Measurements from ENCODE around the gene HAO2. TPM values are rescaled to one million over a fixed set of nuclear protein-coding genes. Genes with fewer than 3 reads are reported as not detected.

Gene HAO2
- total and polyA plus RNA-seq, 2 experiments from 2014 or later, result not detected

DNA sequence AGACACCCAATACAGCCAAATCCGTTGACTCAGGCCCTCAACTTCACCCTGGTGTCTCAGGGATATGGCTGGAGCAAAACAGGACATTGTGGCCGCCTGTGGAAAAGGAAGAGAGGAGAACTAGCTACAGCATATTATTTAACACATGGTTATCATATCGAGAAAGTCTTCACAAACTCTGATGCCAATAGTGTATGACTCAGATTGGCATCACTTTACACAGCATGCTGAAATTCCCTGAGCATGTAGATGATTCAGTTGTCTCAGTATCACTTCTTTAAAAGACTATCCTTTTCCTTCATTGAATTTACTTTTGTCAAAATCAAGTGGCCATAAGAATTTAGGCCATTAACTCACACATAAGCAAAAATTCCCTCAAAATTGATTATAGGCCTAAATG is 66.5 kb downstream of the HAO2 start (continued):
- TF ChIP-seq, protein P1, sequence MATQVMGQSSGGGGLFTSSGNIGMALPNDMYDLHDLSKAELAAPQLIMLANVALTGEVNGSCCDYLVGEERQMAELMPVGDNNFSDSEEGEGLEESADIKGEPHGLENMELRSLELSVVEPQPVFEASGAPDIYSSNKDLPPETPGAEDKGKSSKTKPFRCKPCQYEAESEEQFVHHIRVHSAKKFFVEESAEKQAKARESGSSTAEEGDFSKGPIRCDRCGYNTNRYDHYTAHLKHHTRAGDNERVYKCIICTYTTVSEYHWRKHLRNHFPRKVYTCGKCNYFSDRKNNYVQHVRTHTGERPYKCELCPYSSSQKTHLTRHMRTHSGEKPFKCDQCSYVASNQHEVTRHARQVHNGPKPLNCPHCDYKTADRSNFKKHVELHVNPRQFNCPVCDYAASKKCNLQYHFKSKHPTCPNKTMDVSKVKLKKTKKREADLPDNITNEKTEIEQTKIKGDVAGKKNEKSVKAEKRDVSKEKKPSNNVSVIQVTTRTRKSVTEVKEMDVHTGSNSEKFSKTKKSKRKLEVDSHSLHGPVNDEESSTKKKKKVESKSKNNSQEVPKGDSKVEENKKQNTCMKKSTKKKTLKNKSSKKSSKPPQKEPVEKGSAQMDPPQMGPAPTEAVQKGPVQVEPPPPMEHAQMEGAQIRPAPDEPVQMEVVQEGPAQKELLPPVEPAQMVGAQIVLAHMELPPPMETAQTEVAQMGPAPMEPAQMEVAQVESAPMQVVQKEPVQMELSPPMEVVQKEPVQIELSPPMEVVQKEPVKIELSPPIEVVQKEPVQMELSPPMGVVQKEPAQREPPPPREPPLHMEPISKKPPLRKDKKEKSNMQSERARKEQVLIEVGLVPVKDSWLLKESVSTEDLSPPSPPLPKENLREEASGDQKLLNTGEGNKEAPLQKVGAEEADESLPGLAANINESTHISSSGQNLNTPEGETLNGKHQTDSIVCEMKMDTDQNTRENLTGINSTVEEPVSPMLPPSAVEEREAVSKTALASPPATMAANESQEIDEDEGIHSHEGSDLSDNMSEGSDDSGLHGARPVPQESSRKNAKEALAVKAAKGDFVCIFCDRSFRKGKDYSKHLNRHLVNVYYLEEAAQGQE (IDR thresholded peaks at IDR 0.05; ENCODE audit: unreplicated experiment), result no peak
- TF ChIP-seq ZNF114 (CRISPR knock-in tag; IDR thresholded peaks at IDR 0.05), result no peak
- TF ChIP-seq, protein P2, sequence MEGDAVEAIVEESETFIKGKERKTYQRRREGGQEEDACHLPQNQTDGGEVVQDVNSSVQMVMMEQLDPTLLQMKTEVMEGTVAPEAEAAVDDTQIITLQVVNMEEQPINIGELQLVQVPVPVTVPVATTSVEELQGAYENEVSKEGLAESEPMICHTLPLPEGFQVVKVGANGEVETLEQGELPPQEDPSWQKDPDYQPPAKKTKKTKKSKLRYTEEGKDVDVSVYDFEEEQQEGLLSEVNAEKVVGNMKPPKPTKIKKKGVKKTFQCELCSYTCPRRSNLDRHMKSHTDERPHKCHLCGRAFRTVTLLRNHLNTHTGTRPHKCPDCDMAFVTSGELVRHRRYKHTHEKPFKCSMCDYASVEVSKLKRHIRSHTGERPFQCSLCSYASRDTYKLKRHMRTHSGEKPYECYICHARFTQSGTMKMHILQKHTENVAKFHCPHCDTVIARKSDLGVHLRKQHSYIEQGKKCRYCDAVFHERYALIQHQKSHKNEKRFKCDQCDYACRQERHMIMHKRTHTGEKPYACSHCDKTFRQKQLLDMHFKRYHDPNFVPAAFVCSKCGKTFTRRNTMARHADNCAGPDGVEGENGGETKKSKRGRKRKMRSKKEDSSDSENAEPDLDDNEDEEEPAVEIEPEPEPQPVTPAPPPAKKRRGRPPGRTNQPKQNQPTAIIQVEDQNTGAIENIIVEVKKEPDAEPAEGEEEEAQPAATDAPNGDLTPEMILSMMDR (conservative IDR thresholded peaks at IDR 0.05; ENCODE audit: low read depth in 2 of 2), result no peak
- no peak for TF ChIP-seq STAT1 (IDR thresholded peaks at IDR 0.05; ENCODE audit: unreplicated experiment)
- no peak for TF ChIP-seq CREB1 (CRISPR knock-in tag; IDR thresholded peaks at IDR 0.05; ENCODE audit: low read depth)
- no peak for TF ChIP-seq EZH2 (IDR thresholded peaks at IDR 0.05; ENCODE audit: low read depth, unreplicated experiment)
- TF ChIP-seq JUNB (IDR thresholded peaks at IDR 0.05; ENCODE audit: unreplicated experiment), result no peak
- no peak for TF ChIP-seq NANOG (IDR thresholded peaks at IDR 0.05; ENCODE audit: borderline replicate concordance)
- no peak for TF ChIP-seq POLR2AphosphoS5 (IDR thresholded peaks at IDR 0.05; ENCODE audit: low read depth)
- no peak for TF ChIP-seq EZH2phosphoT487 (IDR thresholded peaks at IDR 0.05; ENCODE audit: unreplicated experiment)
- TF ChIP-seq ETS1 (IDR thresholded peaks at IDR 0.05), result no peak

DNA sequence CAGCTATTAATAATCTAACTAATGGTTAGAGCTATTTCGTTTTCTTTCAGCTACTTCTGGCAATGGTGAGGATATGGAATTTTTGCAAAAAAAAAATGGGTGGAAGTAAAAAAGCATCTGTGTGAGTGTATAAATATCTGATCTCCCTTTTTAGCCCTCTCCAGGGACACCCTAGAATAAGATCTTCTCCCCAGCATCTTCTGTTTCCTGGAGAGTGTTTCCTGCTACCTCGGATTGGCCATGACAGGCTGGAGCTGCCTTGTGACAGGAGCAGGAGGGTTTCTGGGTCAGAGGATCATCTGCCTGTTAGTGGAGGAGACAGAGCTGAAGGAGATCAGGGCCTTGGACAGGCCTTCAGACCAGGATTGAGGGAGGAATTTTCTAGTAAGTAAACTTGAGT is 70.2 kb downstream of the HAO2 start:
- Mint-ChIP-seq H3K4me3 (no peak overlapping the region), H3K27ac (no peak overlapping the region), H3K27me3 (ENCODE audit: insufficient read depth, low read depth, poor library complexity) (peaks cover 2% of the 10 kb centered on the region), H3K4me1 (no peaks in the 10 kb centered on the region), H3K36me3 (ENCODE audit: low read depth) (no peaks in the 10 kb centered on the region), H3K9me3 (no peaks in the 10 kb centered on the region; the same call in 2 of the 3 replicates)
- Histone ChIP-seq H3K79me2 (replicated peaks; ENCODE audit: insufficient read depth) (no peaks in the 10 kb centered on the region), H3K4me1 (ENCODE audit: insufficient read depth) (no peaks in the 10 kb centered on the region), H3K4me2 (no peak overlapping the region), H4K20me1 (replicated peaks; ENCODE audit: insufficient read depth) (no peaks in the 10 kb centered on the region), H3K9me2 (ENCODE audit: insufficient read depth) (peaks cover 6% of the 10 kb centered on the region; the same call in 1 of the 2 replicates), H3K27me3 (ENCODE audit: insufficient read depth) (no peaks in the 10 kb centered on the region), H3F3A (replicated peaks; ENCODE audit: low read depth) (no peaks in the 10 kb centered on the region), H3K36me3 (ENCODE audit: insufficient read depth) (no peaks in the 10 kb centered on the region), H2AFZ (no peak overlapping the region), H3K27ac (ENCODE audit: low read depth) (no peak overlapping the region), H3K4me3 (no peak overlapping the region)
- ATAC-seq (no peak), DNase-seq (ENCODE audit: low spot score) (no peak)
- TF ChIP-seq POLR2AphosphoS5 (IDR thresholded peaks at IDR 0.05; ENCODE audit: low read depth) (no peak), JUNB (IDR thresholded peaks at IDR 0.05; ENCODE audit: unreplicated experiment) (no peak), NANOG (IDR thresholded peaks at IDR 0.05; ENCODE audit: borderline replicate concordance) (no peak), EZH2 (IDR thresholded peaks at IDR 0.05; ENCODE audit: low read depth, unreplicated experiment) (no peak), STAT1 (IDR thresholded peaks at IDR 0.05; ENCODE audit: unreplicated experiment) (no peak), ETS1 (IDR thresholded peaks at IDR 0.05) (no peak)
- TF ChIP-seq, protein P1 (IDR thresholded peaks at IDR 0.05; ENCODE audit: unreplicated experiment), result no peak
